ENCODE measurements around the gene DRD1.
A peak's percentile ranks its signal among the peaks of the same experiment; 100 is the strongest.
"Not testable (repeated sequence)": the region's sequence is repeated elsewhere in the genome, so short reads cannot be mapped to it uniquely, and the experiment has no call there.

The DRD1 gene

DNA sequence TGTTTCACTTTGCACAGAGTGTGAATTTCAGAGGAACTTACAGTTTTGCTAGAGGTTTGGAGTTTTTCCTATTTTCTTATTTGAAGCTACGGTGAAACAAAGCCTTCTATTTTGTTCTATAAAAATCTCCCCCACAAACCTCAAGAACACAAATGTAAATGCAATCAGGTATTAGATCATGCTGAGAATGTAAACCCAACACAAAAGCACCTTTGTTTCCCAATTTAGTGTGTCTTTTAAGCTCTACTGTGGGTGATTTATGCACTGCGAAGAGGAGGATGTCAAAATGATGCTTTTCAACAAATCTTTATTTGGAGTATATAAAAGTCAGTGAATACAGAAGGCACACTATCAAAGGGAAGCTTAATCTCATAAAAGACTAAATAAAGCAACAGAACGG is 4.3 kb upstream of the DRD1 start:
- peak overlapping the region; percentile 7 for H3K4me3 ChIP-seq (ENCODE audit: low read length)
- H3K27me3 ChIP-seq (ENCODE audit: control insufficient read depth, insufficient read depth, low read length) = peaks cover 45% of the 10 kb centered on the region
- H3K9me3 ChIP-seq (ENCODE audit: control insufficient read depth, low read depth, low read length) = no peaks in the 10 kb centered on the region
- no peaks in the 10 kb centered on the region for H3K36me3 ChIP-seq (ENCODE audit: control insufficient read depth, low read depth, low read length)
- H3K4me1 ChIP-seq (ENCODE audit: control insufficient read depth, low read depth, low read length) = peaks cover 17% of the 10 kb centered on the region
- H3K9ac ChIP-seq (ENCODE audit: low read length) = no peak overlapping the region
- no peak overlapping the region for H3K27ac ChIP-seq (ENCODE audit: low read length)

DNA sequence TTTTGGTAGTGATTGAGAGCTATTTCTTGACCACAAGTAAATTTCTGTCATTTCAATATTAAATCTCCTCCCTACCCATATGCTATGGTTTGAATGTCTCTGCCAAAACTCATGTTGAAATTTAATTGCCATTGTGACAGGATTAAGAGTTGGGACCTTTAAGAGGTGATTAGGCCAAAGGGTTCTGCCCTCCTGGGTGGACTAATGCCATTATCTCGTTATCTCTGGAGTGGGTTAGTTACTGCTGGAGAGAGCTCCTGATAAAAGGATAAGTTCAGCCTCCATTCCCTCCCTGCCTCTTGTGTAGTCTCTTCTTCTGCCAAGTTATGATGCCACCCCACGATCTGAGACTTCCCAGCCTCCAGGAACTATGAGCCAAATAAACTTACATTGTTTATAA is 3.6 kb upstream of the DRD1 start:
- peaks cover 17% of the 10 kb centered on the region for H3K4me1 ChIP-seq (ENCODE audit: control insufficient read depth, low read depth, low read length)
- H3K4me3 ChIP-seq (ENCODE audit: low read length) = no peak overlapping the region
- H3K27ac ChIP-seq (ENCODE audit: low read length) = no peak overlapping the region
- no peaks in the 10 kb centered on the region for H3K9me3 ChIP-seq (ENCODE audit: control insufficient read depth, low read depth, low read length)
- H3K27me3 ChIP-seq (ENCODE audit: control insufficient read depth, insufficient read depth, low read length) = peaks cover 52% of the 10 kb centered on the region
- H3K9ac ChIP-seq (ENCODE audit: low read length) = no peak overlapping the region
- H3K36me3 ChIP-seq (ENCODE audit: control insufficient read depth, low read depth, low read length) = no peaks in the 10 kb centered on the region

DNA sequence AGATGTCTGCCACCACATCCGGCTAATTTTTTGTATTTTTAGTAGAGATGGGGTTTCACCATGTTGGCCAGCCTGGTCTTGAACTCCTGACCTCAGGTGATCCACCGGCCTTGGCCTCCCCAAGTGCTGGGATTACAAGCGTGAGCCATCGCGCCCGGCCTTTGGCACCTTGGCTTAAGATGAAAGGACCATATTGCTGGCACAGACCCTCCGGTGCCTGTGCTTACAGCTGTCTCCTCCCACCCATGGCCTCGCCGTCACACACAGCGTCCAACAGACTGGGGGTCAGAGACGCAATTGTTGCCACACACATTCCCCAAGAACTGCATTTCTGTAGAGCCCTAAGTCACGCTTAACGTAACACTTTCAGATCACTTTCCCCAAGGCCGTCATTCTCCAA is 2.4 kb upstream of the DRD1 start:
- H3K27me3 ChIP-seq (ENCODE audit: control insufficient read depth, insufficient read depth, low read length) = peaks cover 64% of the 10 kb centered on the region
- not testable (repeated sequence) for H3K9me3 ChIP-seq (ENCODE audit: control insufficient read depth, low read depth, low read length); H3K9ac ChIP-seq (ENCODE audit: low read length)

DNA sequence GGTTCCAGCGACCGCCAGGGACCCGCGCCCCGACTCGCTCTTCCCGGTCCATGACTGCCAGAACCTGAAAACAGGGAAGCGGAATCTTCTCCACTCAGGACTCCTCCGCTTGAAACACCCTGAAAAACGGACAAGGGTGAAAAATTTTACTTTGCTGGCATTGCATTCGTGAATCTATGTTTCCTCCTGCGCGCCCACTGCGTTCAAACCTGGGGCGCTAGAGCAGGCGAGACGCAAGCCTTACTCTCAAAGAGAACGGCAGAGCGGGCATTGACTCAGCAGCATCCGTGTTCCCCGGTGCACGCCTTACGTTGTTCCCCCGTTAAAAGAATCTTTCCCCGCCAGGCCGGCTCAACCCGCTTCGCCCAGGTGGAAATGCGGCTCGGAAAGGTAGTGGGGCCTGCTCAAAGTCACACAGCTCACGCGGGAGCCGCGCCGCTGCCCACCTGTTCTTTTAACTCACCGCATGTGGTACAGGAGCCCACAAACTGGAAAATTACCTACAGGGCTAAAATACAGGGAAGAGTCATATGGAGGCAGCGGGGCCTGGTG is 999 bp upstream of the DRD1 start:
- H3K4me3 ChIP-seq (ENCODE audit: low read length) = peak overlapping the region; percentile 13
- H3K4me1 ChIP-seq (ENCODE audit: control insufficient read depth, low read depth, low read length) = peaks cover 17% of the 10 kb centered on the region
- H3K9ac ChIP-seq (ENCODE audit: low read length) = no peak overlapping the region
- no peaks in the 10 kb centered on the region for H3K9me3 ChIP-seq (ENCODE audit: control insufficient read depth, low read depth, low read length)
- peaks cover 66% of the 10 kb centered on the region for H3K27me3 ChIP-seq (ENCODE audit: control insufficient read depth, insufficient read depth, low read length)
- no peak overlapping the region for H3K27ac ChIP-seq (ENCODE audit: low read length)
- no peaks in the 10 kb centered on the region for H3K36me3 ChIP-seq (ENCODE audit: control insufficient read depth, low read depth, low read length)

More for the DNA sequence above, 2.4 kb upstream of the DRD1 start:
- not testable (repeated sequence) for H3K4me3 ChIP-seq (ENCODE audit: low read length); H3K36me3 ChIP-seq (ENCODE audit: control insufficient read depth, low read depth, low read length); H3K27ac ChIP-seq (ENCODE audit: low read length)
- peaks cover 17% of the 10 kb centered on the region for H3K4me1 ChIP-seq (ENCODE audit: control insufficient read depth, low read depth, low read length)

DNA sequence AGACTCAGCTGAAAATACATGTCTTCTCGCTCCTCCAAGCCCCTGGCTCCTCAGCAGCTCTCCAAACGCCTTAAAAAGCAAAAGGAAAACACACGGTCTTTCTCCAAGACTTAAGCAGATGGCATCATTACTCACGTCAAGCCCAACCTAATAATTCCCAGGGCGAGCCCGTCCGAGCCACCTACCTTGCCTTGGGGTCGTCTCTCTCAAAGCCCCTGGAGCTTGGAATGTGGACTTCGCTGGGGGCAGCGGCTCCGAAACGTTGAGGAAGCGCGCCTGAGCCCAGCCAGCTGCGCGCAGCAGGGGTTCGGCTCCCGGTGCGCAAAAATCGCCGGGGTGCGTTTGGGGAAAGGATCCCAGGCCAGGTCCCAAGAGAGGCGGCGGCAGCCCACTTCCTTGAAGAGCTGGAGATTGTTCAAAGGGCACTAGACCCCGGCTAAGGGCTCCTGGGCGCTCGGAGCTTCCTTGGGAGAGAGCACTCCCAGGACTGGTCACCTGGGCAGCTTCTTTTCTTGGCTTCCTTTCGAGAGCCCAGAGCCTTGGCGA is 395 bp downstream of the DRD1 start:
- H3K27ac ChIP-seq (ENCODE audit: low read length) = no peak overlapping the region
- peak overlapping the region; percentile 62 for H3K4me3 ChIP-seq (ENCODE audit: low read length)
- peaks cover 15% of the 10 kb centered on the region for H3K4me1 ChIP-seq (ENCODE audit: control insufficient read depth, low read depth, low read length)
- H3K9ac ChIP-seq (ENCODE audit: low read length) = no peak overlapping the region
- peaks cover 66% of the 10 kb centered on the region for H3K27me3 ChIP-seq (ENCODE audit: control insufficient read depth, insufficient read depth, low read length)
- no peaks in the 10 kb centered on the region for H3K9me3 ChIP-seq (ENCODE audit: control insufficient read depth, low read depth, low read length)
- H3K36me3 ChIP-seq (ENCODE audit: control insufficient read depth, low read depth, low read length) = no peaks in the 10 kb centered on the region

DNA sequence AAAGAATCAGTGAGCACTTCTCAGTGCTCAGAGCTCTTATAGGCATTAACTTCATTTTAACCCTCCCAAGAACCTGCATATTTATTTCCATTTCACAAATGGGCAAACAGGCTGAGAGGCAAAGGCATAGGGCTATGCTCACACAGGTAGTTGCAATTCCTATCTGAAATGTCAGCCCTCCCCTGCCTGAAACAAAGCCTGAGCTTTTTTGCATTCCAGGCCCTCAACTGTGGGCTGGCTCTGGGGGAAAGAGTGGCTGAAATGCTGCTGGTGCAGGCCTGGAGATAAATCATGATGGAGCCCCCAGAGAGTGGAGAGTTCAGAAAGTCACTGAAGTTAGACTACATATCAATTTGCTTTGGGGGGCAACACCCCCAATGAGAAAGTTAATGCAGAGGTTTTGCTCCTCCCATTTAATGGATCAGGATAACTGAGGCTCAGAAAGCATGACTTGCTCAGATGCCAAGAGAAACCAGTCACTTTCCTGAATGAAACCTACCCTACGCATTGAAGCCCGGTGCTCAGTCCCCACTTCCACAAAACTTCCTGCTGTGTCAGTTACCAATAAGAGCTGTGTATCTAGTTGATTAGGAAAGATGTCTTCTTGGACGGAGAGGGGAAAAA is 5.6 kb downstream of the DRD1 start:
- H3K9ac ChIP-seq (ENCODE audit: low read length) = no peak overlapping the region
- H3K27ac ChIP-seq (ENCODE audit: low read length) = no peak overlapping the region
- H3K36me3 ChIP-seq (ENCODE audit: control insufficient read depth, low read depth, low read length) = no peaks in the 10 kb centered on the region
- H3K4me1 ChIP-seq (ENCODE audit: control insufficient read depth, low read depth, low read length) = peaks cover 17% of the 10 kb centered on the region
- peaks cover 22% of the 10 kb centered on the region for H3K27me3 ChIP-seq (ENCODE audit: control insufficient read depth, insufficient read depth, low read length)
- H3K9me3 ChIP-seq (ENCODE audit: control insufficient read depth, low read depth, low read length) = no peaks in the 10 kb centered on the region
- no peak overlapping the region for H3K4me3 ChIP-seq (ENCODE audit: low read length)

DNA sequence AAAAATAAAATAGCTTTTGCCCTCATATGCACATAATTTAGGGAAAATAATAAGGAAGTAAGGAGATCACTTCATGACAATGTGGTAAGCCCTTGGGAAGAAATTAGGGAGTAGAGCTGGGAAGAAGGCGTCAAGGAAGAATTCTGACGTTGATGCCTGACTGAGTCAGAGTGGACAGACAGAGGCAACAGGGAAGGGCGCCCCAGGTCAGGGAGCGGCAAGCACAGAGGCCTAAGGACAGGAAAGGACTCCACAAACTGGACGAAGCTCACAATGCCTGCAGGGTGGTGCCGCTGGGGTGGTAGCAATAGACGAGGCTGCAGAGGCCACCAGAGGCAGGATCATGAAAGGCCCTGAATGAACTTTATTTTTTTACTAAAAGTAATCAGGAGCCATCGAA is 7.6 kb downstream of the DRD1 start:
- H3K36me3 ChIP-seq (ENCODE audit: control insufficient read depth, low read depth, low read length) = no peaks in the 10 kb centered on the region
- peaks cover 2% of the 10 kb centered on the region for H3K27me3 ChIP-seq (ENCODE audit: control insufficient read depth, insufficient read depth, low read length)
- no peak overlapping the region for H3K9ac ChIP-seq (ENCODE audit: low read length)
- no peak overlapping the region for H3K4me3 ChIP-seq (ENCODE audit: low read length)
- H3K27ac ChIP-seq (ENCODE audit: low read length) = no peak overlapping the region
- H3K4me1 ChIP-seq (ENCODE audit: control insufficient read depth, low read depth, low read length) = peaks cover 17% of the 10 kb centered on the region
- H3K9me3 ChIP-seq (ENCODE audit: control insufficient read depth, low read depth, low read length) = no peaks in the 10 kb centered on the region

DNA sequence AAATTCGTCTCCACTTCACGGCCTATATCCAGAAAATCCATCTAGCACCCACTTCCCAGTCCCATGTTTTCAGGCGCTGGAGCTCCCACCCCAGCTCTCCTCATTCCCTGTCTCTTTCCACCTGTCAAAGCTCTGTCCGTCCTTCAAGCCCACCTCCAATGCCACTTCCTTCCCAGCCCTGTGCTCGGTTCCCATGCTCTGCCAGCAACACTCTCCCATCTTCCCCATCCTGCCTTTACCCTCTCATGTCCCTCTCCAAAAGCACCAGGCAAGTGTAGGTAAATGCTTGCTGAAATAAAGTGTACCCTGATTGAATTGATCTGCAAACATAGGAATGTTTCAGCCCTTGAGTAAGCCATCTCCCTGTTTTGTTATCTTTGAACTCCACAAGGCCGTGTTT is 9.2 kb downstream of the DRD1 start:
- H3K4me3 ChIP-seq (ENCODE audit: low read length) = no peak overlapping the region
- H3K27me3 ChIP-seq (ENCODE audit: control insufficient read depth, insufficient read depth, low read length) = no peaks in the 10 kb centered on the region
- peaks cover 17% of the 10 kb centered on the region for H3K4me1 ChIP-seq (ENCODE audit: control insufficient read depth, low read depth, low read length)
- H3K36me3 ChIP-seq (ENCODE audit: control insufficient read depth, low read depth, low read length) = no peaks in the 10 kb centered on the region
- no peak overlapping the region for H3K27ac ChIP-seq (ENCODE audit: low read length)
- H3K9ac ChIP-seq (ENCODE audit: low read length) = no peak overlapping the region
- no peaks in the 10 kb centered on the region for H3K9me3 ChIP-seq (ENCODE audit: control insufficient read depth, low read depth, low read length)

DNA sequence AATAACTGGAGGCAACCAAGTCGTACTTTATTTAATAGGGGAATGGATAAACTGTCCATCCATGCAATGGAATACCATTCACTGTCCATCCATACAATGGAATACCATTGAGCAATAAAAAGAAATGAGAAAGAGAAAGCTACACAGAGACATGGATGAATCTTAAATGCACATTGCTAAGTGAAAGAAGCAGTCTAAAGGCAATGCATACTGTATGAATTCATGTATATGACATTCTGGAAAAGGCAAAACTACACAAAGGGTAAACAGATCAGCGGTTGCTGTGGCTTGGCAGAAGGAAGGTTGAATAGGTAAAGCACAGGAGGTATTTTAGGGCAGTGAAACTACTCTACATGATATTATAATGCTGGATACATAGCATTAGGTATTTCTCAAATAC is 16.2 kb downstream of the DRD1 start:
- Histone ChIP-seq H3K27me3 (ENCODE audit: control insufficient read depth, insufficient read depth, low read length) (no peaks in the 10 kb centered on the region), H3K4me3 (ENCODE audit: low read length) (no peak overlapping the region), H3K4me1 (ENCODE audit: control insufficient read depth, low read depth, low read length) (peaks cover 6% of the 10 kb centered on the region), H3K9ac (ENCODE audit: low read length) (no peak overlapping the region), H3K36me3 (ENCODE audit: control insufficient read depth, low read depth, low read length) (no peaks in the 10 kb centered on the region), H3K9me3 (ENCODE audit: control insufficient read depth, low read depth, low read length) (no peaks in the 10 kb centered on the region), H3K27ac (ENCODE audit: low read length) (no peak overlapping the region)

DNA sequence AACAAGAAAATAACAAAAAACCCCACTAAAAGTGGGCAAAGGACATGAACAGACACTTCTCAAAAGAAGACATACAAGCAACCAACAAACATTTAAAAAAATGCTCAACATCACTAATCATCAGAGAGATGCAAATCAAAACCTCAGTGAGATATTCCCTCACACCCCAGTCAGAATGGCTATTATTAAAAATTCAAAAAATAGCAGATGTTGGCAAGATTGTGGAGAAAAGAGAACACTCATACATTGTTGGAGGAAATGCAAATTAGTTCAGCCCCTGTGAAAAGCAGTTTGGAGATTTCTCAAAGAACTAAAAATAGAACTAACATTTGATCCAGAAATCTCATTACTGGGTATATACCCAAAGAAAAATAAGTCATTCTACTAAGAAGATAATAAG is 19.4 kb downstream of the DRD1 start:
- not testable (repeated sequence) for H3K4me1 ChIP-seq (ENCODE audit: control insufficient read depth, low read depth, low read length); H3K9ac ChIP-seq (ENCODE audit: low read length); H3K4me3 ChIP-seq (ENCODE audit: low read length); H3K27ac ChIP-seq (ENCODE audit: low read length); H3K36me3 ChIP-seq (ENCODE audit: control insufficient read depth, low read depth, low read length); H3K27me3 ChIP-seq (ENCODE audit: control insufficient read depth, insufficient read depth, low read length); H3K9me3 ChIP-seq (ENCODE audit: control insufficient read depth, low read depth, low read length)

DNA sequence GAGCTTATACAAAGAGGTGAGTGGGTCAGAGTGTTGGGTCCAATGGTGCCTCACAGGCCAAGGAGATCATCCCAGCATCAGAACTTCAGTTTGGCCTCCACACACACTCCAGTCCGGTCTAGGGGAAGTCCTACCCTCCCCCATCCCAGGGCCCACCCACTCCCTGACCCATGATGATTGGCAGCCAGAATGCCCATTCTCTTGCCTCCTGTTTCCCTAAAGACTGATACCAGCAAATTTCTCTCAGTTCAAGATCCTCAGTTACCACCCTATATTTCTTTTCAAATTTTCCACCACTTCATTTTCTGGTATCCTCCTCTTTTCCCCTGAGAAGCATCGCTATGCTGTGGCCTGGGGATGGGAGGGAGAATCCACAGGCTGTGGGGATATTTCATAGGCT is 21.9 kb downstream of the DRD1 start:
- H3K27me3 ChIP-seq (ENCODE audit: control insufficient read depth, insufficient read depth, low read length) = no peaks in the 10 kb centered on the region
- no peak overlapping the region for H3K9ac ChIP-seq (ENCODE audit: low read length)
- H3K4me1 ChIP-seq (ENCODE audit: control insufficient read depth, low read depth, low read length) = peaks cover 6% of the 10 kb centered on the region
- no peak overlapping the region for H3K4me3 ChIP-seq (ENCODE audit: low read length)
- H3K27ac ChIP-seq (ENCODE audit: low read length) = no peak overlapping the region
- H3K36me3 ChIP-seq (ENCODE audit: control insufficient read depth, low read depth, low read length) = no peaks in the 10 kb centered on the region
- no peaks in the 10 kb centered on the region for H3K9me3 ChIP-seq (ENCODE audit: control insufficient read depth, low read depth, low read length)

DNA sequence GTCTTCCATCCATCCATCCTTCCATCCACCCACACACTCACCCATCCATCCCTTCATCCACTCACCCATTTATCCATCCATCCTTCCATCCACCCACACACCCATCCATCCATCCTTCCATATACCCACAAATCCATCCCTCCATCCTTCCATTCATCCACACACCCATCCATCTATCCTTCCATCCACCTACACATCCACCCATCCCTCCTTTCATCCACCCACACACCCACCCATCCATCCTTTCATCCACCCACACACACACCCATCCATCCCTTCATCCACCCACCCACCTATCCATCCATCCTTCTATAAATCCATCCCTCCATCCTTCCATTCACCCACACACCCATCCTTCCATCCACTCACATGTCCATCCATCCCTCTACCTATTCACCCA is 23.6 kb downstream of the DRD1 start:
- H3K4me1 ChIP-seq (ENCODE audit: control insufficient read depth, low read depth, low read length) = peaks cover 6% of the 10 kb centered on the region
- no peaks in the 10 kb centered on the region for H3K9me3 ChIP-seq (ENCODE audit: control insufficient read depth, low read depth, low read length)
- no peak overlapping the region for H3K4me3 ChIP-seq (ENCODE audit: low read length)
- H3K27me3 ChIP-seq (ENCODE audit: control insufficient read depth, insufficient read depth, low read length) = no peaks in the 10 kb centered on the region
- no peak overlapping the region for H3K9ac ChIP-seq (ENCODE audit: low read length)
- H3K27ac ChIP-seq (ENCODE audit: low read length) = no peak overlapping the region
- H3K36me3 ChIP-seq (ENCODE audit: control insufficient read depth, low read depth, low read length) = no peaks in the 10 kb centered on the region

Measured in iPS-18a (cell line).